Measurements from ENCODE around the gene TEAD4.

The TEAD4 gene

GRCh38 chr12:3085341-3086139, 126.3 kb downstream of the TEAD4 start:
- DNase-seq = no peak

GRCh38 chr12:3086211-3086610, 127.0 kb downstream of the TEAD4 start:
- DNase-seq = no peak

- DNase-seq = no peak
These were observed 127.6 kb downstream of the TEAD4 start for GRCh38 chr12:3086729-3087323.

- no peak for DNase-seq
These were observed 128.8 kb downstream of the TEAD4 start for GRCh38 chr12:3087758-3088650.

GRCh38 chr12:3089588-3089987, 130.4 kb downstream of the TEAD4 start:
- DNase-seq = no peak

All from 8988T (cell line).